ENCODE data around the gene KDM4B.

KDM4B gene

GRCh38 chr19:5102520-5102919 is 133.6 kb downstream of the KDM4B start:
- TF ChIP-seq EZH2phosphoT487 (IDR thresholded peaks at IDR 0.05; ENCODE audit: borderline replicate concordance, low read length) (no peak), CTCF (IDR thresholded peaks at IDR 0.05; ENCODE audit: low read depth, low read length, poor library complexity, severe bottlenecking) (no peak)
- Histone ChIP-seq H3K79me2 (ENCODE audit: control insufficient read depth, low read length) (no peaks in the 10 kb centered on the region), H3K4me3 (ENCODE audit: low read length) (no peak overlapping the region), H4K20me1 (ENCODE audit: control insufficient read depth, insufficient read depth, low read depth, low read length) (no peaks in the 10 kb centered on the region), H3K9me3 (ENCODE audit: control insufficient read depth, insufficient read depth, low read length) (peaks cover 25% of the 10 kb centered on the region), H3K27ac (ENCODE audit: low read depth, low read length) (no peak overlapping the region), H3K9me2 (replicated peaks; ENCODE audit: control insufficient read depth, low read length) (no peaks in the 10 kb centered on the region), H3F3A (ENCODE audit: control insufficient read depth, insufficient read depth) (no peaks in the 10 kb centered on the region), H3K4me2 (ENCODE audit: low read length) (no peak overlapping the region), H3K36me3 (ENCODE audit: control insufficient read depth, low read length) (peaks cover 14% of the 10 kb centered on the region), H3K4me1 (ENCODE audit: control insufficient read depth, low read length) (no peaks in the 10 kb centered on the region), H3K27me3 (ENCODE audit: control insufficient read depth, low read length) (no peaks in the 10 kb centered on the region)

- Histone ChIP-seq H3K4me3 (ENCODE audit: low read length) (no peak overlapping the region), H3K27me3 (ENCODE audit: control insufficient read depth, low read length) (no peaks in the 10 kb centered on the region), H3K9me3 (ENCODE audit: control insufficient read depth, insufficient read depth, low read length) (peaks cover 21% of the 10 kb centered on the region), H4K20me1 (ENCODE audit: control insufficient read depth, insufficient read depth, low read depth, low read length) (no peaks in the 10 kb centered on the region), H3K36me3 (ENCODE audit: control insufficient read depth, low read length) (peaks cover 14% of the 10 kb centered on the region), H3F3A (ENCODE audit: control insufficient read depth, insufficient read depth) (no peaks in the 10 kb centered on the region), H3K4me1 (ENCODE audit: control insufficient read depth, low read length) (no peaks in the 10 kb centered on the region), H3K79me2 (ENCODE audit: control insufficient read depth, low read length) (no peaks in the 10 kb centered on the region), H3K27ac (ENCODE audit: low read depth, low read length) (no peak overlapping the region), H3K9me2 (replicated peaks; ENCODE audit: control insufficient read depth, low read length) (no peaks in the 10 kb centered on the region), H3K4me2 (ENCODE audit: low read length) (no peak overlapping the region)
- no peak for TF ChIP-seq EZH2phosphoT487 (IDR thresholded peaks at IDR 0.05; ENCODE audit: borderline replicate concordance, low read length)
- no peak for TF ChIP-seq CTCF (IDR thresholded peaks at IDR 0.05; ENCODE audit: low read depth, low read length, poor library complexity, severe bottlenecking)
Measured at GRCh38 chr19:5103061-5103701, 134.3 kb downstream of the KDM4B start.

- H4K20me1 ChIP-seq (ENCODE audit: control insufficient read depth, insufficient read depth, low read depth, low read length), result no peaks in the 10 kb centered on the region
- TF ChIP-seq EZH2phosphoT487 (IDR thresholded peaks at IDR 0.05; ENCODE audit: borderline replicate concordance, low read length) (no peak), CTCF (IDR thresholded peaks at IDR 0.05; ENCODE audit: low read depth, low read length, poor library complexity, severe bottlenecking) (no peak)
- H3F3A ChIP-seq (ENCODE audit: control insufficient read depth, insufficient read depth), result no peaks in the 10 kb centered on the region
- H3K4me2 ChIP-seq (ENCODE audit: low read length), result no peak overlapping the region
- H3K4me1 ChIP-seq (ENCODE audit: control insufficient read depth, low read length), result no peaks in the 10 kb centered on the region
- no peak overlapping the region for H3K4me3 ChIP-seq (ENCODE audit: low read length)
- no peaks in the 10 kb centered on the region for H3K27me3 ChIP-seq (ENCODE audit: control insufficient read depth, low read length)
- H3K79me2 ChIP-seq (ENCODE audit: control insufficient read depth, low read length), result no peaks in the 10 kb centered on the region
- H3K9me2 ChIP-seq (replicated peaks; ENCODE audit: control insufficient read depth, low read length), result no peaks in the 10 kb centered on the region
- peaks cover 14% of the 10 kb centered on the region for H3K9me3 ChIP-seq (ENCODE audit: control insufficient read depth, insufficient read depth, low read length)
- H3K36me3 ChIP-seq (ENCODE audit: control insufficient read depth, low read length), result peaks cover 7% of the 10 kb centered on the region
- H3K27ac ChIP-seq (ENCODE audit: low read depth, low read length), result no peak overlapping the region
Measured at GRCh38 chr19:5103812-5104410, 135.0 kb downstream of the KDM4B start.
